K562 (cell line): ENCODE results near the gene PRPF6. TPM values are rescaled to one million over a fixed set of nuclear protein-coding genes. Genes with fewer than 3 reads are reported as not detected.

ENCODE experiments used
- DEAF1 ChIP-seq: fragments of 450-650 bp; formaldehyde crosslinking; IDR thresholded peaks from 2 replicates; pipeline ENCODE4 v1.4.0; 2020; ENCODE audit warnings: mild to moderate bottlenecking, moderate library complexity
- GTF3C2 ChIP-seq: IDR thresholded peaks from 3 replicates; pipeline ENCODE4 v1.6.1; 2011; ENCODE audit warnings: borderline replicate concordance, mild to moderate bottlenecking, moderate library complexity; ENCODE audit not compliant: insufficient read length; ENCODE audit errors: extremely low read depth
- JUND ChIP-seq, 2 experiments: IDR thresholded peaks; 2 replicates in 1 of 2; 3 replicates in 1 of 2; pipeline ENCODE4 v1.6.1; 2011; ENCODE audit warnings: borderline replicate concordance in 2 of 2, low read depth in 2 of 2, low read length in 2 of 2, improper control_type of control experiment in 1 of 2, missing biosample characterization in 1 of 2, missing genetic modification characterization in 1 of 2, missing genetic modification reagents in 1 of 2
- MLLT1 ChIP-seq, 2 experiments: fragments of 450-650 bp; IDR thresholded peaks; 2 replicates each; pipeline ENCODE4 v1.6.1; 2016
- SMC3 ChIP-seq: conservative IDR thresholded peaks from 2 replicates; pipeline ENCODE4 v1.6.1; 2011; ENCODE audit warnings: low read depth, low read length, improper control_type of control experiment; ENCODE audit not compliant: insufficient read depth
- STAG1 ChIP-seq: sonication (generic); formaldehyde crosslinking; IDR thresholded peaks from 2 replicates; pipeline ENCODE4 v1.5.0; 2020; ENCODE audit warnings: missing genetic modification reagents, borderline replicate concordance
- THRB ChIP-seq: fragments of 450-650 bp; formaldehyde crosslinking; conservative IDR thresholded peaks from 2 replicates; pipeline ENCODE4 v1.4.0; 2022; ENCODE audit warnings: mild to moderate bottlenecking, missing genetic modification characterization
- USF1 ChIP-seq: sonication (generic); formaldehyde crosslinking; IDR thresholded peaks from 2 replicates; pipeline ENCODE4 v1.9.0; 2022; ENCODE audit warnings: mild to moderate bottlenecking, missing genetic modification reagents
- VEZF1 ChIP-seq: fragments of 200-800 bp; sonication (Bioruptor generic); IDR thresholded peaks from 2 replicates; pipeline ENCODE4 v1.6.1; 2017; ENCODE audit warnings: missing genetic modification characterization, missing compliant biosample characterization
- XRCC4 ChIP-seq: IDR thresholded peaks from one replicate; pipeline ENCODE4 v1.6.1; 2011; ENCODE audit not compliant: insufficient read depth, insufficient read length; ENCODE audit errors: extremely low read depth
- ZBTB7A ChIP-seq: IDR thresholded peaks from 2 replicates; pipeline ENCODE4 v1.6.1; 2011; ENCODE audit warnings: low read depth, mild to moderate bottlenecking, low read length, moderate library complexity, borderline replicate concordance; ENCODE audit not compliant: control insufficient read depth
- ZBTB9 ChIP-seq: fragments of 450-650 bp; formaldehyde crosslinking; IDR thresholded peaks from 2 replicates; pipeline ENCODE4 v1.4.0; 2020; ENCODE audit warnings: mild to moderate bottlenecking, moderate library complexity
- polyA plus RNA-seq, 8 experiments: library from polyadenylated mRNA; depleted of rRNA in 4 of 8; stranded (reverse) in 5 of 8; unstranded in 3 of 8; fragments of >200 nt; fragmentation: Nextera tagmentation in 2 of 8; fragmentation: Illumina TruSeq in 1 of 8; extraction: Ambion mirVana in 2 of 8; extraction: Trizol in 1 of 8; gene quantifications; 2 replicates each; pipeline versions ENCODE4 v1.2.1 to v1.2.3, GENCODE V29; 2011 to 2014; ENCODE audit warnings: inconsistent platforms in 1 of 8, missing spikeins in 1 of 8
- total RNA-seq, 7 experiments: library from RNA; depleted of rRNA in 6 of 7; stranded (reverse); fragments of >200 nt in 6 of 7; fragmentation: Illumina TruSeq in 2 of 7; extraction: Trizol in 2 of 7; gene quantifications; 2 replicates each; pipeline versions ENCODE4 v1.2.1 to v1.2.3, GENCODE V29; 2011 to 2021; ENCODE audit warnings: low replicate concordance in 1 of 7

The PRPF6 gene
- total and polyA plus RNA-seq, 9 of the 15 experiments (the other 6 are each of a cell fraction or from before 2014, with no cell fraction given) = 4.2 to 83.2 (median 59.9) TPM

- TF ChIP-seq USF1 (CRISPR knock-in tag) = peak; percentile 40; the same call in 1 of the 2 replicates
- TF ChIP-seq STAG1 (CRISPR knock-in tag) = peak; percentile 74
- peak; percentile 34; the same call in 1 of the 2 replicates for TF ChIP-seq DEAF1
- no peak for TF ChIP-seq ZBTB9 (CRISPR knock-in tag)
- no peak for TF ChIP-seq XRCC4
- peak; percentile 54; the same call in 1 of the 2 replicates for TF ChIP-seq VEZF1 (CRISPR knock-in tag)
- TF ChIP-seq THRB (CRISPR knock-in tag) = no peak
- TF ChIP-seq MLLT1 (IDR thresholded peaks at IDR 0.05) = no peak
- no peak for TF ChIP-seq JUND (IDR thresholded peaks at IDR 0.05; ENCODE audit: borderline replicate concordance, low read depth, low read length)
- TF ChIP-seq JUND (tag; IDR thresholded peaks at IDR 0.05; ENCODE audit: borderline replicate concordance, low read depth, low read length) = no peak
- no peak for TF ChIP-seq GTF3C2
- TF ChIP-seq ZBTB7A = peak; percentile 77; the same call in 1 of the 2 replicates
- peak; percentile 45; the same call in 1 of the 2 replicates for TF ChIP-seq SMC3
These were observed 76.9 kb downstream of the PRPF6 start (continued) for GRCh38 chr20:64057628-64058498.
